ENCODE results near the gene ACTA1. TPM values are rescaled to one million over a fixed set of nuclear protein-coding genes. Genes with fewer than 3 reads are reported as not detected.
A peak's percentile ranks its signal among the peaks of the same experiment; 100 is the strongest.

Gene ACTA1
- total RNA-seq, 3 donors from 2014 or later: 0.33 TPM; not detected in 2

DNA sequence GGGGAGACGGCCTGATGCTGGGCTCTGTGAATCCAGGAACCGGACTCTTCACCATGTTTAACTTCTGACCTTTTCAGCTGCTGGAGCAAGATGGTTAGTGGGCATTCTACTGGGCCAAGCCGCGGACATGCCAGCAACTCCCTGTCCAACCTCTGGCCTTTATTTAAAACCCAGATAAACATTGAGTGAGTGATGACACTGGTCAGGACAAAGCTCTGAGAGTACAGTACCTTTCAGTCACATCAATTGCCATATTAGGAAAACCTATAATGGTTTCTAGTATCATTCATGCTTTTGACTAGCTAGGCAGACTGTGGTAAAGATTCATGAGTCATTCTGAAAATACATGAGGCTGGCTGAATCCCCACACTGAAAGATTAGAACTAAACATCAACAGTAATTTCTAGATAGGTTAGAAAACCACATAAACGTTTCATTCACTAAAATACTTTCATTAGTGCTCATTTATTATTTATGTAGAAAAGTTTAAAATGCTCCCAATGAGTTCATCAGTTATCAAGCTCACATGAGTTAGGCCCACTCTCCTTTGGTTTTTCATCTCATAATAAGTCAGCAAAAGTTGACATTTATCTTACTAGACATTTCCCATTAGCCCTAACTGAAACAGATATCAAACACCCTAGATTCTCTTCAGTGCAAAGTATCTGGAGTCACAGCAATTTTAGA is 7.1 kb upstream of the ACTA1 start:
- DNase-seq (ENCODE audit: low spot score in 2 of 2): no peak
- no peaks in the 10 kb centered on the region for H3K4me1 ChIP-seq
- no peak overlapping the region for H3K4me3 ChIP-seq
- H3K36me3 ChIP-seq: peaks cover 4% of the 10 kb centered on the region
- TF ChIP-seq POLR2AphosphoS5 (IDR thresholded peaks at IDR 0.05) (no peak), CTCF (IDR thresholded peaks at IDR 0.05) (no peak), POLR2A (IDR thresholded peaks at IDR 0.05) (no peak)
- H3K27me3 ChIP-seq: no peaks in the 10 kb centered on the region
- no peaks in the 10 kb centered on the region for H3K9me3 ChIP-seq
- no peak overlapping the region for H3K27ac ChIP-seq
- intact Hi-C loops (cut with DNase I; ENCODE audit: low total_unique reads): no loop called here

DNA sequence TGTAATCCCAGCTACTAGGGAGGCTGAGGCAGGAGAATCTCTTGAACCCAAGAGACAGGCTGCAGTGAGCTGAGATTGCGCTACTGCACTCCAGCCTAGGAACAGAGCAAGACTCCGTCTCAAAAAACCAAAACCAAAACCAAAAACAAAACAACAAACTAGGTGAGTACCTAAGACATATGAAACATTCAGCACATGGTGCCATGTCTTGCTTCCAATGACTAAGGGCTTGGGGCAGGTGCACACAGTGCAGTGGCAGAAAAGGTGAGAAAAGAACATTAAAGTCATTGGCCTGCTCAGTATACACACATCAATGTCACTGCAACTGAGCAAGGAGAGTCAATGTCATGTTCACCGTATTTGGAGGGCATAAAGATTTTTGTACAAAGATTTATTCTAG is 4.1 kb upstream of the ACTA1 start:
- intact Hi-C loops (cut with DNase I; ENCODE audit: low total_unique reads): no loop called here
- Histone ChIP-seq H3K4me3 (no peak overlapping the region), H3K27me3 (peaks cover 4 to 23% of the 10 kb centered on the region in 2 donors), H3K4me1 (peaks cover 0 to 3% of the 10 kb centered on the region in 2 donors), H3K36me3 (peaks cover 4% of the 10 kb centered on the region), H3K9me3 (no peaks in the 10 kb centered on the region), H3K27ac (no peak overlapping the region)
- TF ChIP-seq POLR2AphosphoS5 (IDR thresholded peaks at IDR 0.05) (no peak), CTCF (IDR thresholded peaks at IDR 0.05) (no peak), POLR2A (IDR thresholded peaks at IDR 0.05) (no peak)
- DNase-seq (ENCODE audit: low spot score in 2 of 2): no peak

DNA sequence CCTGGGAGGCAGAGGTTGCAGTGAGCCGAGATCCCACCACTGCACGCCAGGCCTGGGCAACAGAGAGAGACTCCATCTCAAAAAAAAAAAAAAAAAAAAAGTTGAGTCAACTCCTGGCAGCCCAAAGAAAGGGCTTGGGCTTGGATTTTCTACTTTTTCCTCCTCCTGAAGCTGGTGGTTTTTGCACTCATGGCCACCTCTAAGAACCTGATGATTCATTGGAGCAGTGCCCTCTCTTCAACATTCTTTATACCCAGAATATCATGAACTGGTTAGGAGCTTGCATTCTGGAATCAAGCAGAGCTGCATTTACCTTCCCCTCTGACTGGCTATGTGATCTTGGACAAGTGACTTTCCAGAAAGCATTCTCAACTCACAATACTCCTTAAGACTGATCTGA is 3.5 kb upstream of the ACTA1 start:
- Histone ChIP-seq H3K36me3 (peaks cover 4% of the 10 kb centered on the region), H3K4me3 (no peak overlapping the region), H3K27ac (no peak overlapping the region), H3K27me3 (peaks cover 4 to 29% of the 10 kb centered on the region in 2 donors), H3K4me1 (peaks cover 0 to 6% of the 10 kb centered on the region in 2 donors), H3K9me3 (no peaks in the 10 kb centered on the region)
- TF ChIP-seq POLR2A (IDR thresholded peaks at IDR 0.05) (no peak), POLR2AphosphoS5 (IDR thresholded peaks at IDR 0.05) (no peak), CTCF (IDR thresholded peaks at IDR 0.05) (no peak)
- DNase-seq (ENCODE audit: low spot score in 2 of 2): no peak
- intact Hi-C loops (cut with DNase I; ENCODE audit: low total_unique reads): no loop called here

DNA sequence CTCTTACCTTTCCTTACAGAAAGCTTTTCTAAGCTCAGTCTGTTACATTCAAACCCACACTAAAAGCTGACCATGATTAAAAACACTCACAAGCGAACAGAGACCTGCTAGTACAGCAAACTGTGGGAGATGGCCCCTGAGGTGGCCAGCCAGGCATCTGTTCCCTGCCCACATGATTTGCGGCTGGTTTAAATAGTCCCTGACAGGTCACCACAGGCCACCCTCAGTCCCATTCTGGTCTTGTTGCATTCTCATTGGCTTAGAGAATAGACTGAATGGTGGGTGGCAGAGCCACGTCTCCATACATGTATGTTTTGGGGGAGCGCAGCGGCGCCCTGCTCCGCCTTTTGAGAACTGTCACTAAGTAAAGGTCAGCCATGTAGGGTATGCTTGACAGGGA is 2.3 kb upstream of the ACTA1 start:
- intact Hi-C loops (cut with DNase I; ENCODE audit: low total_unique reads): no loop called here
- H3K36me3 ChIP-seq: peaks cover 4% of the 10 kb centered on the region
- H3K27ac ChIP-seq: no peak overlapping the region
- no peak for TF ChIP-seq CTCF (IDR thresholded peaks at IDR 0.05)
- no peak for TF ChIP-seq POLR2AphosphoS5 (IDR thresholded peaks at IDR 0.05)
- TF ChIP-seq POLR2A (IDR thresholded peaks at IDR 0.05): no peak
- no peaks in the 10 kb centered on the region for H3K9me3 ChIP-seq
- H3K4me1 ChIP-seq: peaks cover 6 to 16% of the 10 kb centered on the region in 2 donors
- no peak overlapping the region for H3K4me3 ChIP-seq
- no peak for DNase-seq (ENCODE audit: low spot score in 2 of 2)
- peaks cover 4 to 42% of the 10 kb centered on the region in 2 donors for H3K27me3 ChIP-seq

DNA sequence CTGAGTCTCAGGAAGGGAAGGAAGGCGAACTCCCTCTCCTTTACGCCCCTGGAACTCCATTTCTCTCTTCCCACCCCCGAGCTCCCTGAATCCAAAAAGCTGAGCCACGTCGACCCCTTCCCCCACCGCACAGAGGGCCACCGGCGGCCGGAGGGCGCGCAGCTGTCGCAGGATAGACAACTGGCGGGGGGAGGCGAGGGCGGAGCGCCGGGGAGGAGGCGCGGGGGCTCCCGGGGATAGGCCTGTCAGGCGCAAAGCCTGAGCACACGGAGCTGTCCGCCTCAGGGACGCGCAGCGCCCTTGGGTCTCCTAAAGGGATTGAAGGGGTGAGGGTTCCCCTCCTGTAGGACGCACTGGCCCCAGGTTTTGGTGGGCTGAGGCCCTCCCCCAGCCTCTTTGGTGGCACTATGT is 752 bp upstream of the ACTA1 start:
- H3K27me3 ChIP-seq: peaks cover 4 to 57% of the 10 kb centered on the region in 2 donors
- DNase-seq (ENCODE audit: low spot score in 2 of 2): no peak
- H3K4me1 ChIP-seq: peaks cover 6 to 16% of the 10 kb centered on the region in 2 donors
- H3K4me3 ChIP-seq: peak overlapping the region in 1 of 3 donors; percentile 46
- intact Hi-C loops (cut with DNase I; ENCODE audit: low total_unique reads): no loop called here
- H3K27ac ChIP-seq: no peak overlapping the region
- no peaks in the 10 kb centered on the region for H3K9me3 ChIP-seq
- H3K36me3 ChIP-seq: no peaks in the 10 kb centered on the region
- no peak for TF ChIP-seq POLR2A (IDR thresholded peaks at IDR 0.05)
